Right lobe of liver (tissue), 4 donors: ENCODE data around the gene STX8.

Experiments
- POLR2A ChIP-seq: fragments of 450-650 bp; IDR thresholded peaks from one replicate; pipeline ENCODE4 v1.6.1; 2017; ENCODE audit warnings: antibody characterized with exemption, mild to moderate bottlenecking
- TF ChIP-seq, protein P1 (sequence below), 4 donors: fragments of 200-600 bp in 3 of 4; fragments of 450-650 bp in 1 of 4; IDR thresholded peaks; one replicate each; pipeline versions ENCODE4 v1.5.1 to v1.8.0; 2016 to 2022; ENCODE audit warnings: antibody characterized with exemption in 4 of 4, mild to moderate bottlenecking in 2 of 4
- donor health status: DM: no; HTN: no; CAD: no.
- donor health status: DM: no; HTN: no; CAD: no.
- donor health status: DM: no; HTN: yes; CAD: no.

DNA sequence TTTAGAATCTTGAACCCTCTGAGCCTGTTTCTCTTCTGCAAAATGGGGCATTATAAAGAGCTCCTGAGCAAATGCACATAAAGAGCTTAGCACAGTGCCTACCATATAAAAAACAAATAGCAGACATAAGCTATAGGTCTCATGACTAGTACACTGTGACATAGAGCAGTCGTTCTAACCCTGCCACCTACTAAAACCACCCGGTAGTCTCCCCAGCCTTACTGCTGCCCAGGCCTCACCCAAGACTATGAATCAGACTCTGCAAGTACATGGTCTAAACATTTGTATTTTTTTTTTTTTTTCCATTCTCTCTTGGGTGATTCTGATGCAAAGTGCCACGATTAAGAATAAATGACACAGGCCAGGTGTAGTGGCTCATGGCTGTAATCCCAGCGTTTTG lies 33.9 kb downstream of the STX8 start:
- TF ChIP-seq, protein P1, sequence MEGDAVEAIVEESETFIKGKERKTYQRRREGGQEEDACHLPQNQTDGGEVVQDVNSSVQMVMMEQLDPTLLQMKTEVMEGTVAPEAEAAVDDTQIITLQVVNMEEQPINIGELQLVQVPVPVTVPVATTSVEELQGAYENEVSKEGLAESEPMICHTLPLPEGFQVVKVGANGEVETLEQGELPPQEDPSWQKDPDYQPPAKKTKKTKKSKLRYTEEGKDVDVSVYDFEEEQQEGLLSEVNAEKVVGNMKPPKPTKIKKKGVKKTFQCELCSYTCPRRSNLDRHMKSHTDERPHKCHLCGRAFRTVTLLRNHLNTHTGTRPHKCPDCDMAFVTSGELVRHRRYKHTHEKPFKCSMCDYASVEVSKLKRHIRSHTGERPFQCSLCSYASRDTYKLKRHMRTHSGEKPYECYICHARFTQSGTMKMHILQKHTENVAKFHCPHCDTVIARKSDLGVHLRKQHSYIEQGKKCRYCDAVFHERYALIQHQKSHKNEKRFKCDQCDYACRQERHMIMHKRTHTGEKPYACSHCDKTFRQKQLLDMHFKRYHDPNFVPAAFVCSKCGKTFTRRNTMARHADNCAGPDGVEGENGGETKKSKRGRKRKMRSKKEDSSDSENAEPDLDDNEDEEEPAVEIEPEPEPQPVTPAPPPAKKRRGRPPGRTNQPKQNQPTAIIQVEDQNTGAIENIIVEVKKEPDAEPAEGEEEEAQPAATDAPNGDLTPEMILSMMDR (IDR thresholded peaks at IDR 0.05) = no peak
- no peak for TF ChIP-seq POLR2A
